GM13977 (cell line): ENCODE measurements around the gene FLYWCH1.

Source experiments
- DNase-seq: peaks from one replicate; pipeline ENCODE4 v3.0.0; 2012; ENCODE audit warnings: low spot score
- CTCF ChIP-seq: IDR thresholded peaks from 2 replicates; pipeline ENCODE4 v1.5.1; 2012; ENCODE audit warnings: mild to moderate bottlenecking, control low read depth; ENCODE audit not compliant: insufficient read depth; ENCODE audit errors: extremely low read depth, missing control alignments
- in situ Hi-C: fragments of 300-500 bp; cut with MboI; formaldehyde crosslinking; loops from one replicate; pipeline ENCODE4 v1.12.0; 2022; ENCODE audit warnings: low sequenced_read_pairs, low pct_unique_long_range_greater_than_20kb, mixed read lengths, inconsistent platforms; ENCODE audit not compliant: unreplicated experiment

Gene FLYWCH1

GRCh38 chr16:2990891-2991290 lies 79.2 kb downstream of the FLYWCH1 start:
- DNase-seq = no peak
- in situ Hi-C loops = no loop called here
- no peak for TF ChIP-seq CTCF

GRCh38 chr16:2991566-2992261 lies 80.0 kb downstream of the FLYWCH1 start:
- no peak for DNase-seq
- TF ChIP-seq CTCF = no peak
- in situ Hi-C loops = no loop called here

- no peak for DNase-seq
- in situ Hi-C loops = no loop called here
- TF ChIP-seq CTCF = no peak
Measured at GRCh38 chr16:2992383-2993081, 80.8 kb downstream of the FLYWCH1 start.

GRCh38 chr16:2996298-2996697 lies 84.6 kb downstream of the FLYWCH1 start:
- DNase-seq = no peak
- no peak for TF ChIP-seq CTCF
- in situ Hi-C loops = no loop called here

- TF ChIP-seq CTCF = no peak
- in situ Hi-C loops = no loop called here
- no peak for DNase-seq
Measured at GRCh38 chr16:2999929-3000328, 88.2 kb downstream of the FLYWCH1 start.

- in situ Hi-C loops = no loop called here
- no peak for TF ChIP-seq CTCF
- no peak for DNase-seq
Measured at GRCh38 chr16:3000540-3000939, 88.8 kb downstream of the FLYWCH1 start.
